ENCODE measurements around the gene CSNK2A2.

Gene CSNK2A2

GRCh38 chr16:58110571-58111301, 87.2 kb downstream of the CSNK2A2 start:
- DNase-seq (ENCODE audit: low spot score) = no peak

- no peak for DNase-seq (ENCODE audit: low spot score)
Measured at GRCh38 chr16:58109881-58110280, 88.0 kb downstream of the CSNK2A2 start.

GRCh38 chr16:58109330-58109729, 88.6 kb downstream of the CSNK2A2 start:
- no peak for DNase-seq (ENCODE audit: low spot score)
